Panc1 (cell line): Measurements from ENCODE around the gene GSTM5. TPM values are rescaled to one million over a fixed set of nuclear protein-coding genes. Genes with fewer than 3 reads are reported as not detected.
"Not testable (repeated sequence)": the region's sequence is repeated elsewhere in the genome, so short reads cannot be mapped to it uniquely, and the experiment has no call there.

Experiments
- ATAC-seq: fragments of 200-7000 bp; cut with Tn5 transposase; 2 replicates; pipeline ENCODE4 v1.9.1; 2020; ENCODE audit warnings: mild to moderate bottlenecking, moderate library complexity
- Bru-seq: library from RNA; stranded (reverse); fragments of 400-500 nt; gene quantifications from one replicate; lab custom pipeline; 2021; lab: Mats Ljungman, UMichigan
- BruChase-seq, 2 experiments: library from RNA; stranded (reverse); fragments of 400-500 nt; gene quantifications; one replicate each; lab custom pipeline; 2021; lab: Mats Ljungman, UMichigan
- BruUV-seq: library from RNA; stranded (reverse); fragments of 400-500 nt; replicated peaks from 2 replicates; lab custom pipeline; 2021; lab: Mats Ljungman, UMichigan
- CTCF ChIA-PET: fragments of 300-600 bp; sonication (Branson Sonifier 250); formaldehyde crosslinking; loops from one replicate; lab custom pipeline; 2022; ENCODE audit warnings: antibody characterized with exemption; lab: Charles Lee
- POLR2A ChIA-PET: fragments of 300-600 bp; sonication (Branson Sonifier 250); formaldehyde crosslinking; loops from one replicate; lab custom pipeline; 2022; ENCODE audit warnings: antibody characterized with exemption; lab: Charles Lee
- DNase-seq: peaks from one replicate; pipeline ENCODE4 v3.0.0-alpha.2; 2010; ENCODE audit warnings: low read depth, low spot score
- H3K27ac ChIP-seq: 2 replicates; pipeline ENCODE4 v1.5.1; 2011; ENCODE audit warnings: mild to moderate bottlenecking, low read length, inconsistent platforms
- H3K27me3 ChIP-seq: fragments of 200-500 bp; sonication (Bioruptor generic); 2 replicates; pipeline ENCODE4 v1.6.0; 2014; ENCODE audit warnings: low read length, inconsistent platforms; ENCODE audit not compliant: control insufficient read depth, insufficient read depth
- H3K36me3 ChIP-seq: fragments of 200-500 bp; sonication (Bioruptor generic); 2 replicates; pipeline ENCODE4 v1.5.1; 2014; ENCODE audit warnings: inconsistent platforms, mild to moderate bottlenecking, low read length, moderate library complexity; ENCODE audit not compliant: control insufficient read depth, insufficient read depth
- H3K4me1 ChIP-seq: 2 replicates; pipeline ENCODE4 v1.5.1; 2011; ENCODE audit warnings: inconsistent platforms, mild to moderate bottlenecking, low read length, moderate library complexity; ENCODE audit not compliant: control insufficient read depth, insufficient read depth
- H3K4me3 ChIP-seq, 2 experiments: 2 replicates each; pipeline ENCODE4 v1.5.1; 2011 to 2012; ENCODE audit warnings: low read depth in 2 of 2, low read length in 2 of 2, mild to moderate bottlenecking in 2 of 2, inconsistent platforms in 1 of 2, moderate library complexity in 1 of 2
- H3K9me3 ChIP-seq: fragments of 200-500 bp; sonication (Bioruptor generic); 2 replicates; pipeline ENCODE4 v1.5.1; 2014; ENCODE audit warnings: low read depth, mild to moderate bottlenecking, inconsistent platforms, low read length, moderate library complexity; ENCODE audit not compliant: control insufficient read depth, insufficient read depth
- CTCF ChIP-seq: fragments of 450-650 bp; IDR thresholded peaks from 2 replicates; pipeline ENCODE4 v1.5.1; 2017; ENCODE audit warnings: mild to moderate bottlenecking
- POLR2AphosphoS5 ChIP-seq: IDR thresholded peaks from 2 replicates; pipeline ENCODE4 v1.6.1; 2012; ENCODE audit warnings: mild to moderate bottlenecking, low read depth, low read length, moderate library complexity
- SIN3A ChIP-seq: IDR thresholded peaks from 2 replicates; pipeline ENCODE4 v1.6.1; 2012; ENCODE audit warnings: low read depth, mild to moderate bottlenecking, low read length, moderate library complexity, borderline replicate concordance; ENCODE audit not compliant: insufficient read depth
- TCF7L2 ChIP-seq: IDR thresholded peaks from 2 replicates; pipeline ENCODE4 v1.6.1; 2011; ENCODE audit warnings: mild to moderate bottlenecking, low read depth, low read length, inconsistent platforms
- in situ Hi-C: cut with HindIII; loops from 2 replicates; pipeline ENCODE4 v1.10.0; 2016; ENCODE audit warnings: low sequenced_read_pairs, low pct_unique_long_range_greater_than_20kb
- intact Hi-C: fragments of 100-400 bp; cut with micrococcal nuclease; formaldehyde crosslinking; loops from one replicate; pipeline ENCODE4 v1.10.0; 2022; ENCODE audit not compliant: unreplicated experiment
- long read RNA-seq: library from polyadenylated mRNA; unstranded; transcript quantifications from one replicate; pipeline ENCODE4 v2.0.0, GENCODE V29; 2021; ENCODE audit not compliant: unreplicated experiment
- polyA plus RNA-seq: library from polyadenylated mRNA; unstranded; fragments of >200 nt; gene quantifications from one replicate; pipeline ENCODE4 v1.2.1, GENCODE V29; 2012; ENCODE audit warnings: missing spikeins; ENCODE audit not compliant: insufficient read length
- total RNA-seq: library from RNA; stranded (reverse); gene quantifications from one replicate; pipeline ENCODE4 v1.2.1, GENCODE V29; 2021; ENCODE audit not compliant: unreplicated experiment
- TF ChIP-seq, protein P1 (sequence below), 2 experiments: IDR thresholded peaks; 2 replicates each; pipeline ENCODE4 v1.6.1; 2011 to 2012; ENCODE audit warnings: low read depth in 2 of 2, control low read depth in 1 of 2, low read length in 1 of 2, mild to moderate bottlenecking in 1 of 2, moderate library complexity in 1 of 2; ENCODE audit not compliant: insufficient read depth in 1 of 2

GSTM5 gene
- total RNA-seq (not detected), Bru-seq, nascent RNA (not detected), BruChase-seq, experiment 1, labeled RNA remaining after a 2-hour chase (percentile 8 among the genes with signal in this experiment), BruChase-seq, experiment 2, labeled RNA remaining after a 6-hour chase (not detected)
- polyA plus RNA-seq: not detected
- long read RNA-seq: 0 reads

- H3K36me3 ChIP-seq, BruUV-seq, H3K4me3 ChIP-seq, H3K4me1 ChIP-seq, H3K27ac ChIP-seq, in situ Hi-C loops, ATAC-seq, intact Hi-C loops, DNase-seq, CTCF ChIA-PET, POLR2A ChIA-PET, H3K9me3 ChIP-seq, H3K27me3 ChIP-seq: not testable (repeated sequence)
Observed at GRCh38 chr1:109711593-109712320, at the start of gene GSTM5. GSTM5 (plus strand) TSS chr1:109712251; CDS start chr1:109712313, 62 bp downstream.

DNA sequence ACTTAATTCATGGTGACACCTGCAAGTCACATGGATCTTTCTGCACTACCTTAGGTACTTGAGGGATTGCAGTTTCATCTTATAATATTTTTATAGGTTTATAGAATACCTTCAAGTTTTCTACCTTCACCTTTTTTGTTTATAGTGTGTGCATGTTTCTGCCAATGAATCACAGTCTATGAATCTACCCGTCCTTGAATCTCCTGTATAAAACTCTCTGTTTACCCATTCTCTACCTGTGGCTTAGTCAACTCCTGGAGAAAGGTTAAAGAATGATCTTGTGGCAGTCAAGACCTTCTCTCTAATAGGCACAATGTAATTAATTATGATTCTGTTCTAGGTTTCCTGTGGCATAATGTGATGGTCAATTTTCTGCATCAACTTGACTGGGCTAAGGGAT is 47.4 kb upstream of the GSTM5 start:
- Histone ChIP-seq H3K27ac (no peak overlapping the region), H3K36me3 (no peaks in the 10 kb centered on the region; the same call in 1 of the 2 replicates), H3K27me3 (no peaks in the 10 kb centered on the region), H3K4me3 (no peak overlapping the region), H3K9me3 (no peaks in the 10 kb centered on the region), H3K4me1 (no peaks in the 10 kb centered on the region)
- no peak for TF ChIP-seq CTCF
- no peak for TF ChIP-seq SIN3A
- TF ChIP-seq, protein P1, sequence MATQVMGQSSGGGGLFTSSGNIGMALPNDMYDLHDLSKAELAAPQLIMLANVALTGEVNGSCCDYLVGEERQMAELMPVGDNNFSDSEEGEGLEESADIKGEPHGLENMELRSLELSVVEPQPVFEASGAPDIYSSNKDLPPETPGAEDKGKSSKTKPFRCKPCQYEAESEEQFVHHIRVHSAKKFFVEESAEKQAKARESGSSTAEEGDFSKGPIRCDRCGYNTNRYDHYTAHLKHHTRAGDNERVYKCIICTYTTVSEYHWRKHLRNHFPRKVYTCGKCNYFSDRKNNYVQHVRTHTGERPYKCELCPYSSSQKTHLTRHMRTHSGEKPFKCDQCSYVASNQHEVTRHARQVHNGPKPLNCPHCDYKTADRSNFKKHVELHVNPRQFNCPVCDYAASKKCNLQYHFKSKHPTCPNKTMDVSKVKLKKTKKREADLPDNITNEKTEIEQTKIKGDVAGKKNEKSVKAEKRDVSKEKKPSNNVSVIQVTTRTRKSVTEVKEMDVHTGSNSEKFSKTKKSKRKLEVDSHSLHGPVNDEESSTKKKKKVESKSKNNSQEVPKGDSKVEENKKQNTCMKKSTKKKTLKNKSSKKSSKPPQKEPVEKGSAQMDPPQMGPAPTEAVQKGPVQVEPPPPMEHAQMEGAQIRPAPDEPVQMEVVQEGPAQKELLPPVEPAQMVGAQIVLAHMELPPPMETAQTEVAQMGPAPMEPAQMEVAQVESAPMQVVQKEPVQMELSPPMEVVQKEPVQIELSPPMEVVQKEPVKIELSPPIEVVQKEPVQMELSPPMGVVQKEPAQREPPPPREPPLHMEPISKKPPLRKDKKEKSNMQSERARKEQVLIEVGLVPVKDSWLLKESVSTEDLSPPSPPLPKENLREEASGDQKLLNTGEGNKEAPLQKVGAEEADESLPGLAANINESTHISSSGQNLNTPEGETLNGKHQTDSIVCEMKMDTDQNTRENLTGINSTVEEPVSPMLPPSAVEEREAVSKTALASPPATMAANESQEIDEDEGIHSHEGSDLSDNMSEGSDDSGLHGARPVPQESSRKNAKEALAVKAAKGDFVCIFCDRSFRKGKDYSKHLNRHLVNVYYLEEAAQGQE (IDR thresholded peaks at IDR 0.05; ENCODE audit: insufficient read depth in 1 of 2, low read depth in 2 of 2, low read length in 1 of 2): no peak
- TF ChIP-seq TCF7L2: no peak
- TF ChIP-seq POLR2AphosphoS5: no peak
- POLR2A ChIA-PET: no interaction called here
- BruUV-seq: no TSS peak
- no peak for ATAC-seq
- in situ Hi-C loops (no loop called here), intact Hi-C loops (no loop called here)
- no peak for DNase-seq
- CTCF ChIA-PET: no interaction called here
